Adrenal gland (tissue), 12 donors: Measurements from ENCODE around the gene SIVA1. TPM values are rescaled to one million over a fixed set of nuclear protein-coding genes. Genes with fewer than 3 reads are reported as not detected.
A peak's percentile ranks its signal among the peaks of the same experiment; 100 is the strongest.

ENCODE experiments used
- DNase-seq, 7 donors: peaks; one replicate each; pipeline ENCODE4 v3.0.0-alpha.2; 2019 to 2020
- H3K27ac ChIP-seq, 5 donors: fragments of 200-600 bp; sonication (generic) in 4 of 5; 1 replicate in 3 of 5; 2 replicates in 2 of 5; pipeline versions ENCODE4 v1.5.1 to v1.8.0; 2016 to 2020; ENCODE audit warnings: mild to moderate bottlenecking in 1 of 5
- H3K27me3 ChIP-seq: fragments of 200-600 bp; 2 replicates; pipeline ENCODE4 v1.8.0; 2021
- H3K36me3 ChIP-seq, 2 donors: fragments of 200-600 bp; replicated peaks in 1 of 2; 1 replicate in 1 of 2; 2 replicates in 1 of 2; pipeline versions ENCODE4 v1.5.1 to v1.8.0; 2018 to 2022
- H3K4me1 ChIP-seq, 2 donors: fragments of 200-600 bp; replicated peaks in 1 of 2; 1 replicate in 1 of 2; 2 replicates in 1 of 2; pipeline versions ENCODE4 v1.5.1 to v1.8.0; 2018 to 2021
- H3K4me3 ChIP-seq, 4 donors: fragments of 200-600 bp; sonication (generic) in 3 of 4; one replicate each; pipeline ENCODE4 v1.5.1; 2016 to 2018
- H3K9me3 ChIP-seq, 3 donors: fragments of 200-600 bp; sonication (generic) in 1 of 3; replicated peaks in 1 of 3; 1 replicate in 2 of 3; 2 replicates in 1 of 3; pipeline versions ENCODE4 v1.5.1 to v1.8.0; 2016 to 2021
- POLR2A ChIP-seq, 2 donors: fragments of 450-650 bp; IDR thresholded peaks; one replicate each; pipeline ENCODE4 v1.6.1; 2017; ENCODE audit warnings: antibody characterized with exemption in 2 of 2, mild to moderate bottlenecking in 2 of 2, moderate library complexity in 1 of 2
- WGBS, 4 donors: extraction: QIAGEN DNeasy Blood & Tissue Kit in 2 of 4; methylation state at CpG; one replicate each; pipeline versions ENCODE4 v1.1.5 to v1.1.7; 2013 to 2017; 5-methylcytosine and 5-hydroxymethylcytosine counted together
- intact Hi-C, 2 donors: fragments of 100-400 bp; cut with DNase I; formaldehyde crosslinking; loops; one replicate each; pipeline versions ENCODE4 v1.14.1 to v1.15.0; 2022 to 2023
- polyA plus RNA-seq, 3 donors: library from polyadenylated mRNA; stranded (reverse); fragments of 200-250 nt in 2 of 3; fragments of 350-450 nt in 1 of 3; fragmentation: Illumina TruSeq in 1 of 3; extraction: RNeasy Lipid Tissue Mini Kit (QIAGEN cat#74804) in 1 of 3; gene quantifications; one replicate each; pipeline ENCODE4 v1.2.3, GENCODE V29; 2013 to 2014
- total RNA-seq, 9 donors: library from RNA; depleted of rRNA in 4 of 9; stranded (reverse); fragments of >200 nt in 4 of 9; fragments of 120-200 nt in 1 of 9; fragmentation: NEBNext Ultra II Directional in 1 of 9; extraction: Animal tissue kit (Norgen Biotek cat#: 25700) in 1 of 9; gene quantifications; one replicate each; pipeline versions ENCODE4 v1.1.0 to v1.2.4, GENCODE V29; 2013 to 2023
- TF ChIP-seq, protein P1 (sequence below), 6 experiments: fragments of 450-650 bp in 4 of 6; fragments of 200-600 bp in 2 of 6; sonication (generic) in 1 of 6; IDR thresholded peaks; 1 replicate in 5 of 6; 2 replicates in 1 of 6; pipeline versions ENCODE4 v1.5.1 to v1.8.0; 2016 to 2021; ENCODE audit warnings: antibody characterized with exemption in 6 of 6, mild to moderate bottlenecking in 2 of 6, moderate library complexity in 1 of 6
- donor health status: healthy with polysubstance abuse.
- donor health status: Bipolar disorder and iron deficiency.
- donor health status: DM: yes; HTN: yes; CAD: no.
- donor health status: DM: no; HTN: no; CAD: no.
- donor health status: DM: no; HTN: no; CAD: no.
- donor health status: DM: yes; HTN: yes; CAD: no.

Gene SIVA1
- total and polyA plus RNA-seq, 12 donors = 2.0 to 294 (median 83.2) TPM

DNA sequence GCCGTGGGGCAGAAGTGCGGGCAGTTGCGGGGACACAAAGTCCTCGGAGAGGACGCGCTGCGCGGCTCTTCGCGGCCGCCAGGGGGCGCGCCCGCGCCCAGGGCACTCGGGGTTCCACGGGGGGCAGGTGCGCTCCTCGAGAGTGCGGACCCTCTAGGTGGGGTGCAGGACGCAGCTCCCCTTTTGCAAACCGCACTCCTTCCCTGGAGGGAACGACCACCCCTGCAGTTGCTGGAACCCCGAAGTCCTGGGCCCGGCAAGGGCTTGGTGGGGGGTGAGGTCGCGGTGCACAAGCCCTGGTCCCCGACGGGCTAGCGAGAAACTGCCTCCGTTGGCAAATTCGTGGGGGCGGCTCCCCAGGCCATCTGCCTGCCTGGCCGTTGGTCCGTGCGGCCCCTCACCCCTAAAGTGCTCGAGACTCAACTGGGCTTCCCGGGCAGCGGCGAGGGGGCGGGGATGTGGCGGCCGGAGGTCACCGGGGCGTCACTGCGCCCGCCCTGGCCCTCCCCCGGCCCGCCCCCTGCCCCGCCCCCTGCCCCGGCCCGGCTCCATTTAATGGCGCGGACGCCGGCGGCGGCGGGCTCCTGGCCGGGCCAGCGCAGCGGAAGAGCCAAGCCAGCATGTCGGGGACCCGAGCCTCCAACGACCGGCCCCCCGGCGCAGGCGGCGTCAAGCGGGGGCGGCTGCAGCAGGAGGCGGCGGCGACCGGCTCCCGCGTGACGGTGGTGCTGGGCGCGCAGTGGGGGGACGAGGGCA is 29.1 kb upstream of the SIVA1 start, which contains the start of gene ADSS1:
TSS of gene ADSS1 (plus strand) at position 579 of the 756 bp plus-strand sequence. CDS start at position 621, 42 bp downstream.
- Histone ChIP-seq H3K9me3 (no peaks in the 10 kb centered on the region), H3K4me3 (peak within 1 kb of the TSS in 2 of 4 donors; percentile 40 to 69), H3K4me1 (peaks cover 26 to 32% of the 10 kb centered on the region in 2 donors), H3K27ac (peak within 1 kb of the TSS in 3 of 5 donors; percentile 57 to 77 (median 73)), H3K36me3 (peaks cover 0 to 8% of the 10 kb centered on the region in 2 donors), H3K27me3 (no peaks in the 10 kb centered on the region)
- peak; percentile 61 to 77 (median 74) for DNase-seq
- WGBS, 4 donors = 0 to 2% (median 0%) methylated on average over 7 to 82 of the region's 82 CpGs; no CpG with 5 or more reads in 1 of the 4 donors
- TF ChIP-seq POLR2A (IDR thresholded peaks at IDR 0.05) = no peak
- TF ChIP-seq, protein P1, sequence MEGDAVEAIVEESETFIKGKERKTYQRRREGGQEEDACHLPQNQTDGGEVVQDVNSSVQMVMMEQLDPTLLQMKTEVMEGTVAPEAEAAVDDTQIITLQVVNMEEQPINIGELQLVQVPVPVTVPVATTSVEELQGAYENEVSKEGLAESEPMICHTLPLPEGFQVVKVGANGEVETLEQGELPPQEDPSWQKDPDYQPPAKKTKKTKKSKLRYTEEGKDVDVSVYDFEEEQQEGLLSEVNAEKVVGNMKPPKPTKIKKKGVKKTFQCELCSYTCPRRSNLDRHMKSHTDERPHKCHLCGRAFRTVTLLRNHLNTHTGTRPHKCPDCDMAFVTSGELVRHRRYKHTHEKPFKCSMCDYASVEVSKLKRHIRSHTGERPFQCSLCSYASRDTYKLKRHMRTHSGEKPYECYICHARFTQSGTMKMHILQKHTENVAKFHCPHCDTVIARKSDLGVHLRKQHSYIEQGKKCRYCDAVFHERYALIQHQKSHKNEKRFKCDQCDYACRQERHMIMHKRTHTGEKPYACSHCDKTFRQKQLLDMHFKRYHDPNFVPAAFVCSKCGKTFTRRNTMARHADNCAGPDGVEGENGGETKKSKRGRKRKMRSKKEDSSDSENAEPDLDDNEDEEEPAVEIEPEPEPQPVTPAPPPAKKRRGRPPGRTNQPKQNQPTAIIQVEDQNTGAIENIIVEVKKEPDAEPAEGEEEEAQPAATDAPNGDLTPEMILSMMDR (IDR thresholded peaks at IDR 0.05) = peak; percentile 59 to 85 (median 77)
- intact Hi-C loops = no loop called here

DNA sequence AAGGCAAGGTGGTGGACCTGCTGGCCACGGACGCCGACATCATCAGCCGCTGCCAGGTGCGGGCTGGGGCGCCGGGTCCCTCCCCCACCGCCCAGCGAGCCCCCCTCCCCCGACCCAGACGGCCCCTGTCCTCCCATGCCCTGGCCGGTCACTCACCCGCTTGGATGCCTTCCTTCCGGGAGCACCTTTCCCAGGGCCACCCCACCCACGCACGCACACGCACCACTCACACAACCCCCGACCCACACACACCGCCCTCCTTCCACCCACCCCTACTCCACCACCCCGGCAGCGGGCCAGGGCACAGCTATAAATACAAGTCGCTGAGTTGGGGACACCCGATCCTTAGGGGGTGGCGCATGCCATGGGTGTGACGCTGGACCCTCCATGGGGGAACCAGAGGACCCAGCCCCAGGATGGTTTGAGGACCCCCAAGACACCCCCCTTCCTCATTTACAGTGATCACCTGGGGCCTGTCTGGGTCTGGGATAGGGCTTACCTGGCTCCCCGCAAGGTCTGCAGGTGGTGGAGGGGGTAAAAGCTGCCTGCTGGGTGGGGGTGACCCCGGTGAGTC is 28.5 kb upstream of the SIVA1 start:
- Histone ChIP-seq H3K9me3 (no peaks in the 10 kb centered on the region), H3K27me3 (no peaks in the 10 kb centered on the region), H3K36me3 (peaks cover 0 to 2% of the 10 kb centered on the region in 2 donors), H3K4me1 (peaks cover 26 to 32% of the 10 kb centered on the region in 2 donors), H3K27ac (peak overlapping the region in 3 of 5 donors; percentile 57 to 77 (median 73)), H3K4me3 (peak overlapping the region in 2 of 4 donors; percentile 40 to 69)
- intact Hi-C loops = no loop called here
- no peak for TF ChIP-seq POLR2A (IDR thresholded peaks at IDR 0.05)
- TF ChIP-seq, protein P1 (IDR thresholded peaks at IDR 0.05) = no peak
- DNase-seq = peak in 6 of 7 donors; percentile 48 to 72 (median 58)
- WGBS, 4 donors = 7 to 42% (median 8%) methylated on average over 2 to 27 of the region's 27 CpGs

DNA sequence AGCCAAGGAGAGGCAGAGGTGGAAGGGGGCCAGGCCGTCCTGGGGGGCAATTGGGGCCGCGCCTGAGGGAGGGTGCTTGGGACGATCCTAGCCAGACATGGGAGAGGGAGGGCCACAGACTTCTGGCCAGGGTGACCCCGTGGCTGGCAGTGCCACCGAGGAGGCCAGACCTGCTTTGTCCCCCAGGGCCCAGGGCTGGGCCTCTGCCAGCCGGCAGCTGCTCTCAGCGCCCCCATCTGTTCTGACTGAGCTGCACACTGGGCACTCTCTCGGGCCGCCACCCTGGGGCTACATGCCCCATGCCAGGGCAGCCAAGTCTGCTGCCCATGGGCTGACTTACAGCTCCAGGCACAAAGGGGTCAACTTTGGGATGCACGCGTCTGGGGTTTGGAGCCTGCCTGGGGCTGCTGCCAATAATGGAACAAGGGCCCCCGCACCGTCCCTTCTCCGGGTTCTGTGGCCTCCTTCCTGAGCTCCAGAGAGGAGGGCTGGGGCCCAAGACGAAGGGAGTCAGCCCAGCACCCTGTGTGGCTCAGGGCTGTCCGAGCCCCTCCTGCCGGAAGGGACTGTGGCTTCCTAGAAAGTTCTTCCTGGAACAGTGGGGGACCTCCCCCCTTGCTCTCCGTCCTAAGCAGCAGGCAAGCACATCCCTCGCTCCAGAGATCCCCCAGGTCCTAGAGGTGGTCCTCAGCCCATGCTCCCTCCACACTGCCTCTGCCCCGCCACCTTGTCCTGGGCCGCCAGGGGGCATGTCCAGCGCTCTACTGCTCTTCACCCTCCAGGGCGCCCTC is 27.8 kb upstream of the SIVA1 start:
- Histone ChIP-seq H3K27ac (no peak overlapping the region), H3K4me1 (peaks cover 26 to 32% of the 10 kb centered on the region in 2 donors), H3K36me3 (no peaks in the 10 kb centered on the region)

More for the DNA sequence above, 27.8 kb upstream of the SIVA1 start:
- DNase-seq = peak in 2 of 7 donors; percentile 37 to 39
- peak overlapping the region in 1 of 4 donors; percentile 69 for H3K4me3 ChIP-seq
- TF ChIP-seq POLR2A (IDR thresholded peaks at IDR 0.05) = no peak
- TF ChIP-seq, protein P1 (IDR thresholded peaks at IDR 0.05) = no peak
- no peaks in the 10 kb centered on the region for H3K9me3 ChIP-seq
- intact Hi-C loops = no loop called here
- no peaks in the 10 kb centered on the region for H3K27me3 ChIP-seq
- 15 to 82% (median 47%) methylated on average over 2 to 24 of the region's 24 CpGs for WGBS, 4 donors
